ENCODE data around the gene DNM2.
A peak's percentile ranks its signal among the peaks of the same experiment; 100 is the strongest.

Gene DNM2

DNA sequence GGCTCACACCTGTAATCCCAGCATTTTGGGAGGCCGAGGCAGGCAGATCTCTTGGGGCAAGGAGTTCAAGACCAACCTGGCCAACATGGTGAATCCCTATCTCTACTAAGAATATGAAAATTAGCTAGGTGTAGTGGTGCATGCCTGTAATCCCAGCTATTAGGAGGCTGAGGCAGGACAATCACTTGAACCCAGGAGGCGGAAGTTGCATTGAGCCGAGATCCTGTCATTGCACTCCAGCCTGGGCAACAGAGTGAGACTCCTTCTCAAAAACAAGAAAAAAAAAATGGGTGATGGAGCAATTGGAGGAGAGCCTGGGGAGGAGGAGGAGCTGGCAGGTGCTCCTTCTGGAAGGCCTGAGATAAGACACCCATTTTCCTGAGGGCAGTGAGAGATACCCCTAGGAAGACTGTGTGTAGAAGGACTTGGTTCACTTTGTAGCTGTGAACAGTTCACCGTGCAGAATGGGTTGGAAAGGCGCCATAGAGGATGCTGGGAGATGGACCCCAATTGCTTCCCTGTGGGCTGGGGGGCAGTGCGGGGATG lies 144.8 kb downstream of the DNM2 start:
- ChIA-PET CTCF (interaction anchor here (1.3 kb wide), 1 partner anchor 8 kb away, joined by 3 read pairs; the partner anchor contains the start of gene CARM1), POLR2A (interaction anchor here (6.1 kb wide), 1 partner anchor 26 kb away, joined by 72 read pairs; the partner anchor contains the start of gene TMED1)
- DNase-seq (ENCODE audit: extremely low spot score), result no peak
- TF ChIP-seq BHLHE40 (IDR thresholded peaks at IDR 0.05; ENCODE audit: borderline replicate concordance) (no peak), L3MBTL2 (conservative IDR thresholded peaks at IDR 0.05) (no peak), FOXM1 (IDR thresholded peaks at IDR 0.05; ENCODE audit: borderline replicate concordance) (no peak), ZNF384 (IDR thresholded peaks at IDR 0.05) (no peak), SP1 (IDR thresholded peaks at IDR 0.05) (no peak), LEF1 (IDR thresholded peaks at IDR 0.05; ENCODE audit: borderline replicate concordance) (no peak), TARDBP (IDR thresholded peaks at IDR 0.05) (no peak), NFRKB (IDR thresholded peaks at IDR 0.05) (no peak), ELF4 (IDR thresholded peaks at IDR 0.05) (no peak)
- TF ChIP-seq, protein P1, sequence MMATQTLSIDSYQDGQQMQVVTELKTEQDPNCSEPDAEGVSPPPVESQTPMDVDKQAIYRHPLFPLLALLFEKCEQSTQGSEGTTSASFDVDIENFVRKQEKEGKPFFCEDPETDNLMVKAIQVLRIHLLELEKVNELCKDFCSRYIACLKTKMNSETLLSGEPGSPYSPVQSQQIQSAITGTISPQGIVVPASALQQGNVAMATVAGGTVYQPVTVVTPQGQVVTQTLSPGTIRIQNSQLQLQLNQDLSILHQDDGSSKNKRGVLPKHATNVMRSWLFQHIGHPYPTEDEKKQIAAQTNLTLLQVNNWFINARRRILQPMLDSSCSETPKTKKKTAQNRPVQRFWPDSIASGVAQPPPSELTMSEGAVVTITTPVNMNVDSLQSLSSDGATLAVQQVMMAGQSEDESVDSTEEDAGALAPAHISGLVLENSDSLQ (IDR thresholded peaks at IDR 0.05), result no peak

DNA sequence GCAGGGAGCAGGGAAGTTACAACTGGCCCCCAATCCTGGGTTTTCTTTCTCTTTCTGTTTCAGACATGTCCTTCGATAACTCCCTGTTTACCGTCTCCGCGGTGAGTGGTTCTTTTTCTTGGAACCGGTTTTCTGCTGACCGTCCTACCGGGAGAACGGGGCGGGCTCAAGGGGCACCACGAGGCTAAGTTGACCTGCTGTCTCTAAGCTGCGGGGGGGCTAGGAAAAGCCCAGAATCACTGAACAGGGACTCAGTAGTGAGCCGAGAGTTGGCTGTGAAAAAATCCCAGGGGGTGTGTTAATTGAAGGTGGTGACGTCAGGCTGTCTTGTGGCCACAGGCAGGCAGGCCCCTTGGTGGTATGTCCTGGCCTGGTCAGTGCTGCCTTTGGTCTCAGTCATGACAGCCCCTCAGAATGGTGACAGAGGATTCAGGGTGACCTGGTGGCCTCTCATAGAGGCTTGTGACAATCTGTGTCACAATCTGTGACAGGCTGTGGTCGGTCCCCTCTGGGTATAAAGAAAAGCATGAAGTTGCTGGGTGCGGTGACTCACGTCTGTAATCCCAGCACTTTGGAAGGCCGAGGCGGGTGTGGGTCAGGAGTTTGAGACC lies 145.3 kb downstream of the DNM2 start:
- no peak for DNase-seq (ENCODE audit: extremely low spot score)
- CTCF ChIA-PET, result interaction anchor here (1.0 to 4.5 kb wide), 5 partner anchors 8 to 168 kb away, joined by 3 to 48 read pairs (median 3); partner anchors contain the start of gene CARM1
- no peak for TF ChIP-seq FOXM1 (IDR thresholded peaks at IDR 0.05; ENCODE audit: borderline replicate concordance)
- no peak for TF ChIP-seq HDGF (IDR thresholded peaks at IDR 0.05; ENCODE audit: borderline replicate concordance)
- no peak for TF ChIP-seq ZNF384 (IDR thresholded peaks at IDR 0.05)
- TF ChIP-seq FOXK2 (IDR thresholded peaks at IDR 0.05), result no peak
- no peak for TF ChIP-seq FOXA1 (IDR thresholded peaks at IDR 0.05)
- TF ChIP-seq NFRKB (IDR thresholded peaks at IDR 0.05), result no peak
- TF ChIP-seq BHLHE40 (IDR thresholded peaks at IDR 0.05; ENCODE audit: borderline replicate concordance), result no peak
- no peak for TF ChIP-seq ARNT (IDR thresholded peaks at IDR 0.05)
- TF ChIP-seq, protein P1 (IDR thresholded peaks at IDR 0.05), result no peak
- no peak for TF ChIP-seq ELF4 (IDR thresholded peaks at IDR 0.05)
- TF ChIP-seq SP1 (IDR thresholded peaks at IDR 0.05), result no peak
- no peak for TF ChIP-seq SUZ12 (IDR thresholded peaks at IDR 0.05)
- no peak for TF ChIP-seq TARDBP (IDR thresholded peaks at IDR 0.05)
- TF ChIP-seq L3MBTL2 (conservative IDR thresholded peaks at IDR 0.05), result no peak
- no peak for TF ChIP-seq LEF1 (IDR thresholded peaks at IDR 0.05; ENCODE audit: borderline replicate concordance)
- TF ChIP-seq CTBP1 (IDR thresholded peaks at IDR 0.05; ENCODE audit: borderline replicate concordance), result no peak
- POLR2A ChIA-PET, result interaction anchor here (1.0 to 6.1 kb wide), 4 partner anchors 16 to 146 kb away, joined by 3 to 72 read pairs (median 6); partner anchors contain the start of gene TMED1

DNA sequence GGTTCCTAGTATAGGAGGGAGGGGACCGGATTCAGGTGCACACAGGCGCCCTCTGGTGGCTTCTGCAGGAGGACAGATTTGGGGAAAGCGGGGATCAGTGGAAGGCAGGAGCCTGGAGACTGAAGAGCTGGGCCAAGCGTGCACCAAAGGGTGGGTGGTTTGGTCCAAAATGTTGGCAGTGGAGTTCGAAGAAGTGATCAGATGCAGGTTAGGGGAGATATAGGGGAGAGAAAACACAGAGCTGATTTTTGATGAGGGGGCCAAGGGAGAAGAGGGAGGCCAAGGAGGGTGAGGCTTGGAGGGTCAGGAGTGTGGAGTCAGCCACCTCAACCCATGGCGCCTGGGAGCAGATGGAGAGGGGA lies 146.6 kb downstream of the DNM2 start:
- ChIA-PET CTCF (interaction anchor here (0.5 to 4.5 kb wide), 30 partner anchors 8 to 1011 kb away, joined by 3 to 48 read pairs (median 4); partner anchors contain the start of genes DNM2, QTRT1 and TMED1), POLR2A (interaction anchor here (0.6 to 6.1 kb wide), 6 partner anchors 12 to 163 kb away, joined by 3 to 72 read pairs (median 5); partner anchors contain the start of genes QTRT1 and TMED1)
- TF ChIP-seq FOXA1 (IDR thresholded peaks at IDR 0.05), result no peak
- TF ChIP-seq, protein P1 (IDR thresholded peaks at IDR 0.05), result no peak
- no peak for TF ChIP-seq SP1 (IDR thresholded peaks at IDR 0.05)
- TF ChIP-seq ARNT (IDR thresholded peaks at IDR 0.05), result no peak
- no peak for TF ChIP-seq NFRKB (IDR thresholded peaks at IDR 0.05)
- no peak for TF ChIP-seq ZNF384 (IDR thresholded peaks at IDR 0.05)
- no peak for TF ChIP-seq SUZ12 (IDR thresholded peaks at IDR 0.05)
- TF ChIP-seq FOXM1 (IDR thresholded peaks at IDR 0.05; ENCODE audit: borderline replicate concordance), result no peak
- TF ChIP-seq FOXK2 (IDR thresholded peaks at IDR 0.05), result no peak
- no peak for TF ChIP-seq TARDBP (IDR thresholded peaks at IDR 0.05)
- no peak for TF ChIP-seq LEF1 (IDR thresholded peaks at IDR 0.05; ENCODE audit: borderline replicate concordance)
- no peak for TF ChIP-seq ELF4 (IDR thresholded peaks at IDR 0.05)
- TF ChIP-seq BHLHE40 (IDR thresholded peaks at IDR 0.05; ENCODE audit: borderline replicate concordance), result no peak
- TF ChIP-seq CTBP1 (IDR thresholded peaks at IDR 0.05; ENCODE audit: borderline replicate concordance), result no peak
- TF ChIP-seq HDGF (IDR thresholded peaks at IDR 0.05; ENCODE audit: borderline replicate concordance), result no peak
- TF ChIP-seq L3MBTL2 (conservative IDR thresholded peaks at IDR 0.05), result no peak
- peak; percentile 81 for DNase-seq (ENCODE audit: extremely low spot score)

DNA sequence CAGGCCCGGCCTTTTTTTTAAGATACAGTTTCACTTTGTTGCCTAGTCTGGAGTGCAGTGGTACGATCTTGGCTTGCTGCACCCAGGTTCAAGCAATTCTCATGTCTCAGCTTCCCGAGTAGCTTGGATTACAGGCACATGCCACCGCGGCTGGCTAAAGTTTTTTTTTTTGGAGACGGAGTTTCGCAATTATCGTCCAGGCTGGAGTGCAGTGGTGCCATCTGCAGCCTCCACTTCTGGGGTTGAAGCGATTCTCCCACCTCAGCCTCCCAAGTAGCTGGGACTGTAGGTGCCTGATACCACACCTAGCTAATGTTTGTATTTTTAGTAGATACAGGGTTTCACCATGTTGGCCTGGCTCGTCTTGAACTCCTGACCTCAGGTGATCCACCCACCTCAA lies 148.6 kb downstream of the DNM2 start:
- DNase-seq (ENCODE audit: extremely low spot score), result no peak
- ChIA-PET POLR2A (interaction anchor here (6.1 kb wide), 1 partner anchor 30 kb away, joined by 72 read pairs; the partner anchor contains the start of gene TMED1), CTCF (interaction anchor here (1.3 to 4.5 kb wide), 2 partner anchors 13 to 30 kb away, joined by 8 to 48 read pairs; partner anchors contain the start of gene TMED1)
- no peak for TF ChIP-seq ELF4 (IDR thresholded peaks at IDR 0.05)
- TF ChIP-seq HDGF (IDR thresholded peaks at IDR 0.05; ENCODE audit: borderline replicate concordance), result no peak
- no peak for TF ChIP-seq SUZ12 (IDR thresholded peaks at IDR 0.05)
- TF ChIP-seq LEF1 (IDR thresholded peaks at IDR 0.05; ENCODE audit: borderline replicate concordance), result no peak
- no peak for TF ChIP-seq TARDBP (IDR thresholded peaks at IDR 0.05)
- TF ChIP-seq CTBP1 (IDR thresholded peaks at IDR 0.05; ENCODE audit: borderline replicate concordance), result no peak
- TF ChIP-seq, protein P1 (IDR thresholded peaks at IDR 0.05), result no peak
- TF ChIP-seq ZNF384 (IDR thresholded peaks at IDR 0.05), result no peak
- no peak for TF ChIP-seq L3MBTL2 (conservative IDR thresholded peaks at IDR 0.05)
- TF ChIP-seq NFRKB (IDR thresholded peaks at IDR 0.05), result no peak
- no peak for TF ChIP-seq BHLHE40 (IDR thresholded peaks at IDR 0.05; ENCODE audit: borderline replicate concordance)
- TF ChIP-seq FOXA1 (IDR thresholded peaks at IDR 0.05), result no peak
- no peak for TF ChIP-seq ARNT (IDR thresholded peaks at IDR 0.05)
- no peak for TF ChIP-seq SP1 (IDR thresholded peaks at IDR 0.05)
- TF ChIP-seq FOXK2 (IDR thresholded peaks at IDR 0.05), result no peak
- no peak for TF ChIP-seq FOXM1 (IDR thresholded peaks at IDR 0.05; ENCODE audit: borderline replicate concordance)

Measured in HEK293T (cell line).